Thyroid gland (tissue), 4 donors: ENCODE measurements around the gene MAP2K2.

Source experiments
- POLR2A ChIP-seq, 2 donors: fragments of 450-650 bp; IDR thresholded peaks; one replicate each; pipeline ENCODE4 v1.6.1; 2017; ENCODE audit warnings: antibody characterized with exemption in 2 of 2, mild to moderate bottlenecking in 2 of 2, moderate library complexity in 1 of 2
- TF ChIP-seq, protein P1 (sequence below), 6 experiments: fragments of 200-600 bp in 3 of 6; fragments of 450-650 bp in 3 of 6; sonication (generic) in 3 of 6; IDR thresholded peaks; one replicate each; pipeline ENCODE4 v1.5.1; 2016 to 2019; ENCODE audit warnings: antibody characterized with exemption in 6 of 6, mild to moderate bottlenecking in 2 of 6, inconsistent platforms in 1 of 6, moderate library complexity in 1 of 6

DNA sequence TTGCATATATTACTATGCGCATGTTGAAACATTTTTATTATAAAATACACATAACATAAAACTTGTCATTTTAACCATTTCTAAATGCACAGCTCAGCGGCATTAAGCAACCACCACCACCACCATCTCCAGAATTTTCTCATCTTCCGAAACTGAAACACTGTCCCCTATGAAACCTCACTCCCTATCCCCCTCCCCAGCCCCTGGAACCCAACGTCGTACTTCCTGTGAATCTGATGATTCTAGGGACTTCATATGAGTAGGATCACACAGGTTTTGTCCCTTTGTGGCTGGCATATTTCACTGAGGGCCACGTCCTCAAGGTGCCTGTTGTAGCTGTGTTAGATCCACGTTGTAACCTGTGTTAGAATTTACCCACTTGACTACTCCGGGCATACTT lies 716 bp upstream of the MAP2K2 start:
- TF ChIP-seq, protein P1, sequence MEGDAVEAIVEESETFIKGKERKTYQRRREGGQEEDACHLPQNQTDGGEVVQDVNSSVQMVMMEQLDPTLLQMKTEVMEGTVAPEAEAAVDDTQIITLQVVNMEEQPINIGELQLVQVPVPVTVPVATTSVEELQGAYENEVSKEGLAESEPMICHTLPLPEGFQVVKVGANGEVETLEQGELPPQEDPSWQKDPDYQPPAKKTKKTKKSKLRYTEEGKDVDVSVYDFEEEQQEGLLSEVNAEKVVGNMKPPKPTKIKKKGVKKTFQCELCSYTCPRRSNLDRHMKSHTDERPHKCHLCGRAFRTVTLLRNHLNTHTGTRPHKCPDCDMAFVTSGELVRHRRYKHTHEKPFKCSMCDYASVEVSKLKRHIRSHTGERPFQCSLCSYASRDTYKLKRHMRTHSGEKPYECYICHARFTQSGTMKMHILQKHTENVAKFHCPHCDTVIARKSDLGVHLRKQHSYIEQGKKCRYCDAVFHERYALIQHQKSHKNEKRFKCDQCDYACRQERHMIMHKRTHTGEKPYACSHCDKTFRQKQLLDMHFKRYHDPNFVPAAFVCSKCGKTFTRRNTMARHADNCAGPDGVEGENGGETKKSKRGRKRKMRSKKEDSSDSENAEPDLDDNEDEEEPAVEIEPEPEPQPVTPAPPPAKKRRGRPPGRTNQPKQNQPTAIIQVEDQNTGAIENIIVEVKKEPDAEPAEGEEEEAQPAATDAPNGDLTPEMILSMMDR (IDR thresholded peaks at IDR 0.05): no peak
- TF ChIP-seq POLR2A (IDR thresholded peaks at IDR 0.05): no peak
